Activated CD4-positive, alpha-beta T cell treated with anti-CD3 and anti-CD28 coated beads for 24 hours (primary cell): ENCODE measurements around the gene MAPK6.
"Not testable (repeated sequence)": the region's sequence is repeated elsewhere in the genome, so short reads cannot be mapped to it uniquely, and the experiment has no call there.

Experiments
- DNase-seq, 2 donors: peaks; one replicate each; pipeline ENCODE4 v3.0.0-alpha.2; 2020; ENCODE audit warnings: low read depth in 2 of 2

The MAPK6 gene

DNA sequence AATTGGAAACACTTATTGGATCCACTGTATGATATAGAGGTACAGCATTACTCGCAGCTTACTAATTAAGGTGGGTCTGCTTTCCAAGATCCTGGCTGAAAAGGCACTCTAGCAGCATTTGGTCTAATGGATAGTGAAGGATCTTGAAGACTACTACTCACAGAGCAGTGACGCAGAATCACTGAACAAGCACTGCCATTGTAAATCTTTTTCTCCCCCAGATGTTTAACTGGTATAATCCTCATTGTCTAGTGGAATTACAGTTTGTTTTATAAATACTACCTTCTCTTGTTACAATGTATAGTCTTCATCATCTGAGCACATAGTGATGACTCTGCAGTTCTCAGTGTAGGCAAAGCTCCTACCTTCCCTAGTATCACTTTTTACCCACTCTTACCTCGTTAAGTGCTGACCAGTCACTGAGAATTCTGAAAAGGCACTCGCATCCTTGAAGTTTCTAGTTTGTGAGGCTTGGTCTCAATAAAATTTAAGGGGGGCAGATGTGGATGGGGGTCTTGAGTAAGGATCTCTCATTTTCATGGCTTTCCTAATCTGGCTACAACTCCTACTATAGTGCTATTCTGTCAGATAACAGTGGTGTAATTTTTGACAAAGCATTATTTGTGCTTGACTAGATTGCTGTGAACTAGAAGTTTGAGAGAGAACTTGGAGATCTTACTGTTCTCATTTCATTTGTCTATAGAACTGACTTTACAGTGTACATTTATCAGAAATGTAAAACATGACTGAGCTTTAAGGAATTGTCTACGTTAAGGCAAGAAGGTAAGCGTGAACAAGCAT, 23.2 kb downstream of the MAPK6 start:
- no peak for DNase-seq

DNA sequence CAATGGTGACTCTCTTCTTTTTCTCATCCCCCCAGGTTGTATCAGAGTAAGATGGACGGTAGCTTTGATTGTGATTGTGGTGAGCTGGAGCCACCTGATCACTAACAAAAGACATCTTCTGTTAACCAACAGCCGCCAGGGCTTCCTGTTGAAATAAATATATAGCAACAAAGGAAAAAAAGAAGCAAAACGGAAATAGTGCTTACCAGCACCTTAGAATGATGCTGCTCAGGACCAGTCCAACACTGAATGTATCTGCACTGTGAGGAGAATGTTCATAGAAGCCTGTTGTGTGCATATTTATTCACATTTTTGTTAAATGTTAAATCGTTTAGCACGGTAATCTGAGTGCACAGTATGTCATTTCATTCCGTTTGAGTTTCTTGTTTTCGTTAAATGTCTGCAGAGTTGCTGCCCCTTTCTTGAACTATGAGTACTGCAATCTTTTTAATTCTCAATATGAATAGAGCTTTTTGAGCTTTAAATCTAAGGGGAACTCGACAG, 26.8 kb downstream of the MAPK6 start:
- not testable (repeated sequence) for DNase-seq

DNA sequence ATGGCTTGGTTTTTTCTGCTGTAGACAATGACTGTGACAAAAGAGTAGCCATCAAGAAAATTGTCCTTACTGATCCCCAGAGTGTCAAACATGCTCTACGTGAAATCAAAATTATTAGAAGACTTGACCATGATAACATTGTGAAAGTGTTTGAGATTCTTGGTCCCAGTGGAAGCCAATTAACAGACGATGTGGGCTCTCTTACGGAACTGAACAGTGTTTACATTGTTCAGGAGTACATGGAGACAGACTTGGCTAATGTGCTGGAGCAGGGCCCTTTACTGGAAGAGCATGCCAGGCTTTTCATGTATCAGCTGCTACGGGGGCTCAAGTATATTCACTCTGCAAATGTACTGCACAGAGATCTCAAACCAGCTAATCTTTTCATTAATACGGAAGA, 27.5 kb downstream of the MAPK6 start:
- DNase-seq = not testable (repeated sequence)

DNA sequence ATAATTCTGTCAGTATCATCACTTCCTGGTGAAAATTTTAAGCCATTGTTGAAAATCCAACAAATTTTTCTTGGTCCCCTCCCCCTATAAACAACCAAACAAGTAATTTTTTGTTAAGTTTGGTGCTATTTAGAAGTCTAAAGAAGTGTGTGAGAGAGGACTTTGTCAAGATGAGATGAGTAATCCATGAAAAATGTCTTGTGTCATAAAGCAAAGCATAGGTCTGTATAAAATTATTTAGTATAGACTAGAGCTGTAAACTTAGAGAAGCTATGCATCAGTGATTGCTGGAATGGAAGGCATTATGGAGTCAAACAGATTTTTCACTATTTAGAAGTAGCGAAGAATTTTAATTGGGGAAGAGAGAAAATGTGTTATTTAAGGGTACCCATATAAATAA, 31.4 kb downstream of the MAPK6 start:
- DNase-seq = no peak

DNA sequence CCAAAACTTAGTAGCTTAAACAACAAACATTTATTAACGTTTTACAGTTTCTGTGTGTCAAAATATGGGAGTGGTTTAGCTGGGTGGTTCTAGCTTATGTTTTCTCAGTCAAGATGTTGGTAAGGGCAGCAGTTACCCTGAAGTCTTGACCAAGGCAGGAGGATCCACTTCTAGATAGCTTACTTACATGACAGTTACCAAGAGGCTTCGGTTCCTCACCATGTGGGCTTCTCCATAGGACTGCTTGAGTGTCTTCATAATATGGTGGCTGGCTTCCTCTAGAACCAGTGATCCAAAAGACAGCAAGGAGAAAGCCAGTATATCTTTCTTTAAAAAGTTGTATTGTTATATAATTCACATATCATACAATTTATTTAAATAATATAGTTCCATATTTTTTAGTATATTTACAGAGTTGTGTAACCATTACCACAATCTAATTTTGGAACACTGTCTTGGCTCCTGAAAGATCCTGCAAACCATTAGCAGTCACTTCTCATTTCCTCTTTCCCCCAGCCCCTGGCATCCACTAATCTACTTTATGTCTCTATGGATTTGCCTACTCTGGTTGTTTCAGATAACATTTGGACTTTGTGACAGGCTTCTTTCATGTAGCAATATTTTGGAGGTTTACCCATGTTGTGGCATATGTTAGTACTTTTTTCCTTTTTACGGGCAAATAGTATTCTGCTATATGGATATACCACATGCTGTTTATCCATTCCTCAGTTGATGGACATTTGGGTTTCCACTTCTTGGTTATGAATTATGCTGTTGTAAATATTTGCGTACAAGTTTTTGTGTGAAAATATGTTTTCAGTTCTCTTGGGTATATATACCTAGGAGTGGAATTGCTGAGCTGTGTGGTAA, 33.3 kb downstream of the MAPK6 start:
- no peak for DNase-seq

DNA sequence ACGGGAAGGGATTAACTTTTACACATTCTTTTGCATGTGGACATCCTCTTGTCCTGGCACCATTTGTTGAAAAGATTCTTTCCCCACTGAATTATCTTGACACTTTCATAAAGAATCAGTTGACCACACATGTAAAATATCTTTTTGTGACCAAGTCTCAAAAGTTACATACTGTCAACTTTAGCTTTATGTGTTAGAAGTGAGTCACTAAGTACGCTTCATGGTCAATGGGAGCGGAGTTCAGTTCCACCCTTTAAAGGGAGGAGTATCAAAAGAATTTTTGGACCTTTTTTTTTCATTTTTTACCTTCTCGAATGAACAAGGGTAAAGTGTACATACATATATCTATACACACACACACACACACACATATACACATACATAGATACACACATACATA, 35.4 kb downstream of the MAPK6 start:
- DNase-seq = no peak

DNA sequence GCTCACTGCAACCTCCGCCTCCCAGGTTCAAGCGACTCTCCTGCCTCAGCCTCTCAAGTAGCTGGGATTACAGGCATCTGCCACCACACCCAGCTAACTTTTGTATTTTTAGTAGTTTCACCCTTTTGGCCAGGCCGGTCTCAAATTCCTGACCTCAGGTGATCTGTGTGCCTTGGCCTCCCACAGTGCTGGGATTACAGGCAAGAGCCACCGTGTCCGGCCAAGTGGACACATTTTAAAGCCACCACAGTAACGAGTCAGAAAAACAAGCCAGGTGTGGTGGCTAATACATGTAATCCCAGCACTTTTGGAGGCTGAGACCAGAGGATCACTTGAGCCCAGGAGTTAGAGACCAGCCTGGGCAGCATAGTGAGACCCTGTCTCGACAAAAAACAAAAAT, 35.8 kb downstream of the MAPK6 start:
- not testable (repeated sequence) for DNase-seq

DNA sequence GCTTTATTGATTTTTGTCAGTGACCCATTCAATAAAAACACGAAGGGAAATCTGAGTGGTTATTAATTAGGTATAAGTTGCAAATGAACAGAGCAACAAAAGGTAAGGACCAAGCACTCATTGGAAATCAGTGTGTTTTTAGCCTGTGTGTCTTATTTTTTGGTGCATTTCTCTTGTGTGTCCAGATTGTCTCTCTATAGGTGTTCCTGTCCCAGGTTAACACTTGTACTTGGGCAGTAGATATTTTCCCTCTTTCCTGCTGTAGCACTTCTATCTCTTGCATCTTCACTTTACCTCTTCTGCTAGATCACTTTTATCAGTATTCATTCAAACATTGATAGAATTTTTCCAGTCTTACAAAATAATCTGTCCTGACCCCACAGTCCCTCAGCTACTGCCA, 37.0 kb downstream of the MAPK6 start:
- DNase-seq = no peak

DNA sequence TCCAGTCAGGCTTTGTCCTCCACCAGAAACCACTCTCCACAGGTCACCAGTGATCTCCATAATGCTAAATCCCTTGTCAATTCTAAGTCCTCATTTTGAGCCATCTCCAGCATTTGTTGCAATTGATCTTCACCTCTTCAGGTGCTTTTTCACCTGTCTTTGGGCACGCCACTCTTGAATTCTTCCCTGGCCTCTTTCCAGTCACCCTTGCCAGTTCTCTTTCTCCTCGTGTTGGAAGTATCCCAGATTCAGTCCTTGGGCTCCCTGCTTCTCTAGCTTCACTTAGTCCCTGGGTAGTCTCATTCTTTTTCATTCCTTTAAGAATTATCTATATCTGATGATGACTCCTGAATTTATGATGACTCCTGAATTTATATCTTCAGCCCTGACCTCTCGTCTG, 37.5 kb downstream of the MAPK6 start:
- DNase-seq = no peak

DNA sequence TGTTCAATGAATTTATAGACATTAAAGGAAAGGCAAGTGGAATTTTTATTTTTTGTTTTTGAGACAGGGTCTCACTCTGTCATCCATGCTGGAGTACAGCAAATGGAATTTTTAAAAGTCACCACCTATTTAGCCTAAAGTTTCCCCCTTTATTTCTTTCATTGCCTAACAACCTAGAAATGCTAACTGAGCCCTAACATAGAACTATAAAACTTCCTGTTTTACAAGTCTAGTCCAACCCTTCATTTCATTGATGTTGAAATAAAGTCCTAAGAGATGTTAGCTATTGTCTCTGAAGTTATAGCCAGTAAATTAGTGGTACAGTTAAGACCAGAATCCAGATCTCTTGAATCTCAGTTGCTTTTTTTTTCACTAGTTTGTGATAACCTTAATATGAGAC, 39.0 kb downstream of the MAPK6 start:
- no peak for DNase-seq

DNA sequence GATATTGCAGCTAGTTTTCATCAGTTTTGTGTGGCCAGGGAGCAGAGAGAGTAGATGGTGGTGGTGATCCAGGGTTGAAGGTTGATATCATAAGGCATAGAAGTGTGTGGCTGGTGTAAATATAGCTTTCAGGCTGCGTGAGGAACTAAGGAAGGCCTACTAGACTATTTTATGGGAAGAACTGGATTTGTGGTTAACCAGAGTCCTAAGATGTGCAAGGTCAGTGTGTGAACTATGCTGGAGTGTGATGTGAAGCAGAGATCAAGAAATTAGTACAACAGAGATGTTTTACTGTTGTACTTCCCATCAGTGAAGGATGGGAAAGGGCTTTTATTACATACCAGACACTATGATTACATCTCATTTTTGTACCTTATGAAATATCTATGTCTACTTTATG, 41.5 kb downstream of the MAPK6 start:
- no peak for DNase-seq

DNA sequence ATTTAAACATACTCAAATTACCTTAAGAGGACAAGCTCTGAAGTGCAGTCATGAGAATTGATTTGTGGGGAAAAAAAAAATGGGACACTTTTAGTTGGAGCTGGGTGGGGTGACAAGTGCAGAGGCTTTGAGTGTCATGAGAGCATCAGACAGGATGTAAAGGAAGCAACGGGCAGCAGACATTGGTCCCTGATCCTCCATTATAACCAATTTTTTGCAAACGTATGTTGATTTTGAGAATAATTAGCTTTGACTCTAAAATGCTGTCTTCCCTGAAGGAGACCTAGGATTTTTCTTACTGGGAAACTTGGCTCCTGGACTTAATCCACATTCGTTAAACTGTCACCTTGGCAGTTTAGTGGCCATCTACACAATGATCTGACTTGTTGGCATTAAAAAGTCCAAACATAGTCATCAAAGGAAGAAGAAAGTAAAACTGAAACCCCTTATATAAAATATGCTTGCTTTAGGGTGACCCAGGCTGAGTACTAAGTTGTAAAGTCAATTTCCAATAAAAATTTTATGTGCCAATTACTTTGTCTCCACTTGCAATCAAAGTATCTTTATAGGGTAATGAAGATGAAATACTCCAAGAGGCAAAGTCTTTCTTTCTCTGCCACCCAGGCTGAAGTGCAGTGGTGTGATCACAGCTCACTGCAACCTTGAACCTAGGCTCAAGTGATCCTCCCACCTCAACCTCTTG, 48.0 kb downstream of the MAPK6 start:
- no peak for DNase-seq

DNA sequence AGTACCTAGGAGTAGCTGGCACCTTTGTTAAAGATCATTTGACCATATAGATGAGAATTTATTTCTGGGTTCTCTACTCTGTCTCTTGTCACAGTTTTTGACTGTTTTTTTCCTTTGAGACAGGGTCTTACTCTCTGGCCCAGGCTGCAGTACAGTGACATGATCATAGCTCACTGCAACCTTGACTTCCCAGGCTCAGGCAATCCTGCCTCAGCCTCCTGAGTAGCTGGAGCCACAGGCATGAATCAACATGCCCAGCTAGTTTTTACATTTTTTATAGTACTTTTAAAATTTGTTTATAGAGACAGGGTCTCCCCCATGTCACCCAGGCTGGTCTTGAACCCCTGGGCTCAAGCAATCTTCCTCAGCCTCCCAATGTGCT, 48.5 kb downstream of the MAPK6 start:
- no peak for DNase-seq

DNA sequence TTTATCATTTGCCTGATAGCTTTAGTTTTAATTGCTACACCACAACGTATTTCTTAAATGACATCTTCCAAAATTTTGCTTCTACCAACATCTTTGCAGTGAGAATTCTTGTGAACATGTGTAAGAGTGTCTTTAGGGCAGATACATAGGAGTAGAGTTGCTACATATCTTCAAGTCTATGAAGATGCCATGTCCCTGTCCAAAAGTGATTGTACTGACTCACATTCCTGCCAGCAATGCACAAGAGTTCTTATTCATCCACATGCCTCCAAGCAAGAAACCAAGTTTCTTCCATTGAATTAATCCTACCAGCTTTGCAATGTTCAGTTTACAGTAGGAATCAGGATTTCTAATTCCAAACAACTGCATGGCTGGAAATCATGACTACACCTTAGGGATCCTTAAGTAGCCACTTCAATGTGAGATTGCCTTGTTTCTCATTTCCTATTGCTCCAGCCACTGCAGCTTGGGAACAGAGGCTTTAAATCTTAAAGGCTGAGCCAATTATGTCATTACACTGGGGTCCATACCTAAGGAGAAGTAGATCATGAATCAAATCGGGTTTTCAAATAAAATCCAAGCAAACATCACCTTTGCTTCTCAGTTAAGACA, 49.1 kb downstream of the MAPK6 start:
- no peak for DNase-seq

DNA sequence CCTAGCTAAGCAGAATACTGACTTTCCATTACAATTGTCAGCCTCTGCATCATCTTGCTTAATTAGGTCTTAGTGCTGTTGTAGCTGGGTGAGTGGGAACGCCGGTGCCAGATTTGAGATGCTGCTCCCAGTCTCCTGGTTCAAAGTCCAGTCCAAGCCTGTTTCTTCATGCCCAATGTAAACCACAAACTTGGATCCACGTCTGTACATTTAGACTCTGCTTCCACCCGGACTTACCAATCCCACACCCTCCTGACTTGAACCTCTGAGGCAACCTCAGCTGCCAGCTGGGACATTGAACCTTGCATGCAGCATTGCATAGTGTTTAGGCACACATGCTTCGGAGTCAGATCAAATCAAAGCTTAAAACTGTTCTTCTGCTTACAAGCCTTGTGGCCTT, 50.5 kb downstream of the MAPK6 start:
- DNase-seq = no peak

DNA sequence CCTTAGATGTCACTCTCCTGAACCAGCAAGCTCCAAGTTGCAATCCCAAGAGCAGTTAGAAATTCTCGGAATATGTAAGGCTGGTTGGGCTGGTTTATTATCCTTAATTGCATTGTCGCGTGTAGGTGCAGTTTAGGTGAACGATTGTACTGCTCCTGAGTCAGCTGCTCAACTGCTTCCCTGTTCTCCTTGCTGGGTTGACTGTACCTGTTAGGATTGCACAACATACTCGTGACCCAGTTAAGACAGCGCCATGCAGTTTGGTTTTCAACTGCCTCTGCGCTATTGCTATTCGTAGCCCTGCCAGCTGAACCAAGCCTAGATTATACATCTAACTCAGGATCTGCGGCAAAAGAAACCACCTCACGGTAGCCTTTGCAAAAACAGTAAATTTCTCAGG, 52.6 kb downstream of the MAPK6 start:
- no peak for DNase-seq

DNA sequence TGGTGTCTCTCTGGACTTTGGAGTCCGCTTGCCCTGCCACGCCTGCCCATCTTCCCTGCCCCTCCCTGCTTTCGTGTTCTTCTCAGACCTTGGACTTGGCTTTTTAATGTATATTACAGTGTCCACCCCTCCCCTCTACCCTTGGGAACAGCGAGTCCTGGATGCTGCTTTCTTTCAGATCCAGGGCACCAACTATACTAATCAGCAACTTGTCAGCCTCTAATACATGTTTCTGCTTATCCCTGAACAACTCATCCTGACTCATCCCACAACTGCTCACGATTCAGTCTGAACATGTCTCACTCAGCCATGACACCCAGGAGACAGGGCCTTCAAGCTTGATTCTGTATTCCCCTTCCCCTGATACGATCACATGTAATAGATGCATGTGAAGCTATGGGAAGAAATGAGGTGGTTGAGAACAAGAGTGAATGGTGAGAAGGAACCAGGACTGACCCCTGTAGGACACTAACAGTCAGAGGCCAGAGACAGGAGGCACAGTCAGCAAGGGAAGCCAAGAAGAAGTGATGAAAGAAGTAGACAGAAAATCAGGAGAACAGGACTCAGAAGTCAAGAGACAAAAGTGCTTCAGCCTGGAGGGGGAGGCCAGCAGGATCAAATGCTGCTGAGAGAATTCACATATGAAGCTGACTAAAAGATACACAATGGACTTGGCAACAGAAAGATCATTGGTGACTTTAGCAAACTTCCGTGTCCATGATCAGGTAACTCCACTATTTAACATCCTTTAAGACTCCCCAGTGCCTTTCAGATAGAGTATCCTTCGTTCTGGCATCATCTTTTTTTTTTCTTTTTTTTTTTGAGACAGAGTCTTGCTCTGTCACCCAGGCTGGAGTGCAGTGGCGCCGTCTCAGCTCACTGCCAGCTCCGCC, 58.1 kb downstream of the MAPK6 start:
- DNase-seq = no peak

DNA sequence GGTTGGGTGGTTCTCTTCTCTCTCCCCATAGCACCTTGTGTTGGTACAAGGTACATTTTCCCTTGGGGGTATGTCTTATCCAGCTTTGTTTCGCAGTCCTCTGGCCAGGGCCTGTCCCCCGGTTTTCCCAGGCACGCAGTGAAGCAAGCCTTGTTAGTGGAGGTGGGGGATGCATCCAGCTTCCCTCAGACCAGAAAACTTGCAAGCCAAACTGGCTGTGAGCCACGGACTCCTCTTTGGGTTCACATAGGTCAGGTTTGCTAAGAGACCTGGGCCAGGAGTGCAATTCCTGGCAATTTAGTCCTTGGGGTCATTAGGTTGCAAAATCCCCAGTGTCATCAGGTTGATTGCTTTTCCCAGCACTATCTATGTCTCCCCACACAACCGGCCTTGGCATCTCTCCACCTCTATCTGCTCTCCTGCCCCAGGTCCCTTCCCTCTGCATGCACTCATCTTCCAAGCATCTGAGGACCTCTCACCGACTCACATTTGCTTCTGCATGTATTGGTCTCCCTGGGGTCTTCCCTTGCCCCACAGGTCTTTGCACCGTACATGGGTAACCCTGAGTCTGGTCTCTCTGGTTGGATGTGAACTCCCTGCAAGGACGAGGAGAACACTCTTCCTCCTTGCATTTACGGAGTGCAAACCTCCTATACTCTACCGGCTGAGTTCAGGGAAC, 59.3 kb downstream of the MAPK6 start:
- DNase-seq = no peak

DNA sequence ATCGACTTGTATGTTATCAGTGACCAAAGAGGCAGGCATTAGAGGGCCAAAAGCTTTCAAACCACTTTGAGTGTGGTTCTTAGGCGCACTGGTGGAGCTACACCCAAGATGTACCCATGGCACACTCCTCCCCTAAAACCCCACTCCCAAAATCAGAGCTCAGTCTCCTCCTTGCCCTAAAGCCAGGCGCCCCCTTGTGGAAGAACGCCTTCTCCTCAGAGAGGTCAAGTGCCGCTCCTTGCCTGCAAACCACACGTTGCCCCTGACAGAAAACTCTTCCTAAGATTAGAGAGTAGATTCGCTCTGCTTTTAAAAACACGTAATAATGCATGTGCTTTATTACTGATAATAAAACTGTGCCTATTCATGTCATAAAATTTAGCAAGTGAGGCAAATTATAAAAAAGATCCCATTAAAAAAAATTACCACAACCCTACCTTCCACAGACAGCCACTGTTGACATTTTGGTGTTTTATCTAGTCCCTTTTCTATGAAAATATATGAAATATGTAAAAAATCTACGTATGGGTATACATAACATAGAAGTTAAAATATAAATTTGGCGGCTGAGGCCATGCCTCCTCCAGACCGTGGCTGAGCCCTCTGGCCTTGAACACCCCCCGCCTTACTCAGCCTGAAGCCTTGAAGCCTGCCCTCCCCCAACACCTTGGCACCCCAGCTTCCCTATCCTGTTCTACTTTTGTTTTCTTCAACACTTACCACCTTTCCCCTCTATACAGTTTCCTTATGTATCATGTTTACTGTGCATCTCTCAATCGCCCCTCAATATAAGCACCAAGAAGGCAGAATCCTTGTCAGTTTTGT, 60.1 kb downstream of the MAPK6 start:
- peak; percentile 85 to 87 for DNase-seq
